A549 (cell line): ENCODE data around the gene F8A1.

Experiments
- CHD2 ChIP-seq: fragments of 150-350 bp; IDR thresholded peaks from 2 replicates; pipeline ENCODE4 v1.6.1; 2014; ENCODE audit warnings: low read length; ENCODE audit not compliant: partially characterized antibody
- EP300 ChIP-seq, 2 experiments: fragments of >200 bp; sonication (Bioruptor Twin); formaldehyde crosslinking; IDR thresholded peaks; 2 replicates in 1 of 2; 3 replicates in 1 of 2; pipeline ENCODE4 v1.6.1; 2016 to 2017
- FOSL2 ChIP-seq, 2 experiments: fragments of 450-650 bp in 1 of 2; fragments of >200 bp in 1 of 2; sonication (Bioruptor Twin) in 1 of 2; formaldehyde crosslinking; IDR thresholded peaks; 2 replicates each; pipeline versions ENCODE4 v1.5.0 to v1.6.1; 2016 to 2020; ENCODE audit warnings: mild to moderate bottlenecking in 1 of 2, moderate library complexity in 1 of 2
- FOXS1 ChIP-seq: fragments of 250-450 bp; sonication (Bioruptor Pico); IDR thresholded peaks from 2 replicates; pipeline ENCODE4 v1.5.0; 2020; ENCODE audit warnings: mild to moderate bottlenecking, moderate library complexity
- KDM1A ChIP-seq: fragments of 200-600 bp; sonication (generic); IDR thresholded peaks from 2 replicates; pipeline ENCODE4 v1.6.1; 2016; ENCODE audit warnings: low read depth, mild to moderate bottlenecking
- KDM5A ChIP-seq: fragments of 200-600 bp; sonication (generic); IDR thresholded peaks from 2 replicates; pipeline ENCODE4 v1.6.1; 2016; ENCODE audit warnings: antibody characterized with exemption, mild to moderate bottlenecking
- MYC ChIP-seq: IDR thresholded peaks from 2 replicates; pipeline ENCODE4 v1.6.1; 2012; ENCODE audit warnings: mild to moderate bottlenecking, inconsistent platforms, low read length, improper control_type of control experiment, borderline replicate concordance
- POLR2A ChIP-seq: IDR thresholded peaks from 2 replicates; pipeline ENCODE4 v1.6.1; 2012; ENCODE audit warnings: mild to moderate bottlenecking, low read length
- ZFP36 ChIP-seq: fragments of 450-650 bp; IDR thresholded peaks from 2 replicates; pipeline ENCODE4 v1.6.1; 2014; ENCODE audit warnings: borderline replicate concordance; ENCODE audit not compliant: partially characterized antibody
- TF ChIP-seq, protein P1 (sequence below): fragments of >200 bp; sonication (Bioruptor Twin); formaldehyde crosslinking; IDR thresholded peaks from 3 replicates; pipeline ENCODE4 v1.5.1; 2016
- TF ChIP-seq, protein P2 (sequence below): fragments of 200-600 bp; sonication (generic); IDR thresholded peaks from 2 replicates; pipeline ENCODE4 v1.6.1; 2016; ENCODE audit warnings: antibody characterized with exemption, mild to moderate bottlenecking, moderate library complexity
- TF ChIP-seq, protein P3 (sequence below): IDR thresholded peaks from 2 replicates; pipeline ENCODE4 v1.6.1; 2012
- TF ChIP-seq, protein P4 (sequence below): fragments of 250-450 bp; sonication (Bioruptor Pico); IDR thresholded peaks from 2 replicates; pipeline ENCODE4 v1.5.0; 2021; ENCODE audit warnings: mild to moderate bottlenecking, moderate library complexity, borderline replicate concordance

DNA sequence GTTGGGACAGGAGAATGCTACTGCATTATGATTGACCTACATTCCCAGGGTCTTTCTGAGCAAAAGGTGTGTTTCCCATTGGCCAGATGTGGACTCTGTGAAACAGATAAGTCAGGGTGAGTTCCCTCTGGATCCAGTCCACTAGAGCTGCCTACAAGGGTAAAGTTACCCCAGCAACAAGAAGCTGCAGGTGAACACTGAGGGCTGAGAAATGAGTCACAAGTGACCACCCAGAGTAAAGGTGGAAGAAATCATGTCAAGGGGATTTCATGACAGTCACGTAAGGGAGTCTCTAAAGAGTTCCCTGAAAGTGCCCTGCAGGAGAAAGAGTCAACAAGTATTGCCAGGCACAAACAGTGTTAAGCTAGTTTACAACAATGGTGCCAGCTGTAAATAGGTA lies 16.3 kb downstream of the F8A1 start:
- TF ChIP-seq, protein P1, sequence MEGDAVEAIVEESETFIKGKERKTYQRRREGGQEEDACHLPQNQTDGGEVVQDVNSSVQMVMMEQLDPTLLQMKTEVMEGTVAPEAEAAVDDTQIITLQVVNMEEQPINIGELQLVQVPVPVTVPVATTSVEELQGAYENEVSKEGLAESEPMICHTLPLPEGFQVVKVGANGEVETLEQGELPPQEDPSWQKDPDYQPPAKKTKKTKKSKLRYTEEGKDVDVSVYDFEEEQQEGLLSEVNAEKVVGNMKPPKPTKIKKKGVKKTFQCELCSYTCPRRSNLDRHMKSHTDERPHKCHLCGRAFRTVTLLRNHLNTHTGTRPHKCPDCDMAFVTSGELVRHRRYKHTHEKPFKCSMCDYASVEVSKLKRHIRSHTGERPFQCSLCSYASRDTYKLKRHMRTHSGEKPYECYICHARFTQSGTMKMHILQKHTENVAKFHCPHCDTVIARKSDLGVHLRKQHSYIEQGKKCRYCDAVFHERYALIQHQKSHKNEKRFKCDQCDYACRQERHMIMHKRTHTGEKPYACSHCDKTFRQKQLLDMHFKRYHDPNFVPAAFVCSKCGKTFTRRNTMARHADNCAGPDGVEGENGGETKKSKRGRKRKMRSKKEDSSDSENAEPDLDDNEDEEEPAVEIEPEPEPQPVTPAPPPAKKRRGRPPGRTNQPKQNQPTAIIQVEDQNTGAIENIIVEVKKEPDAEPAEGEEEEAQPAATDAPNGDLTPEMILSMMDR, result no peak
- TF ChIP-seq POLR2A (no peak), FOSL2 (IDR thresholded peaks at IDR 0.05) (no peak), FOSL2 (CRISPR knock-in tag; IDR thresholded peaks at IDR 0.05) (no peak), KDM5A (no peak), MYC (no peak), KDM1A (no peak), CHD2 (no peak), FOXS1 (no peak), ZFP36 (no peak), EP300 (IDR thresholded peaks at IDR 0.05) (no peak)
- TF ChIP-seq, protein P2, sequence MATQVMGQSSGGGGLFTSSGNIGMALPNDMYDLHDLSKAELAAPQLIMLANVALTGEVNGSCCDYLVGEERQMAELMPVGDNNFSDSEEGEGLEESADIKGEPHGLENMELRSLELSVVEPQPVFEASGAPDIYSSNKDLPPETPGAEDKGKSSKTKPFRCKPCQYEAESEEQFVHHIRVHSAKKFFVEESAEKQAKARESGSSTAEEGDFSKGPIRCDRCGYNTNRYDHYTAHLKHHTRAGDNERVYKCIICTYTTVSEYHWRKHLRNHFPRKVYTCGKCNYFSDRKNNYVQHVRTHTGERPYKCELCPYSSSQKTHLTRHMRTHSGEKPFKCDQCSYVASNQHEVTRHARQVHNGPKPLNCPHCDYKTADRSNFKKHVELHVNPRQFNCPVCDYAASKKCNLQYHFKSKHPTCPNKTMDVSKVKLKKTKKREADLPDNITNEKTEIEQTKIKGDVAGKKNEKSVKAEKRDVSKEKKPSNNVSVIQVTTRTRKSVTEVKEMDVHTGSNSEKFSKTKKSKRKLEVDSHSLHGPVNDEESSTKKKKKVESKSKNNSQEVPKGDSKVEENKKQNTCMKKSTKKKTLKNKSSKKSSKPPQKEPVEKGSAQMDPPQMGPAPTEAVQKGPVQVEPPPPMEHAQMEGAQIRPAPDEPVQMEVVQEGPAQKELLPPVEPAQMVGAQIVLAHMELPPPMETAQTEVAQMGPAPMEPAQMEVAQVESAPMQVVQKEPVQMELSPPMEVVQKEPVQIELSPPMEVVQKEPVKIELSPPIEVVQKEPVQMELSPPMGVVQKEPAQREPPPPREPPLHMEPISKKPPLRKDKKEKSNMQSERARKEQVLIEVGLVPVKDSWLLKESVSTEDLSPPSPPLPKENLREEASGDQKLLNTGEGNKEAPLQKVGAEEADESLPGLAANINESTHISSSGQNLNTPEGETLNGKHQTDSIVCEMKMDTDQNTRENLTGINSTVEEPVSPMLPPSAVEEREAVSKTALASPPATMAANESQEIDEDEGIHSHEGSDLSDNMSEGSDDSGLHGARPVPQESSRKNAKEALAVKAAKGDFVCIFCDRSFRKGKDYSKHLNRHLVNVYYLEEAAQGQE, result no peak
- TF ChIP-seq, protein P3, sequence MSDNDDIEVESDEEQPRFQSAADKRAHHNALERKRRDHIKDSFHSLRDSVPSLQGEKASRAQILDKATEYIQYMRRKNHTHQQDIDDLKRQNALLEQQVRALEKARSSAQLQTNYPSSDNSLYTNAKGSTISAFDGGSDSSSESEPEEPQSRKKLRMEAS, result no peak
- TF ChIP-seq, protein P4, sequence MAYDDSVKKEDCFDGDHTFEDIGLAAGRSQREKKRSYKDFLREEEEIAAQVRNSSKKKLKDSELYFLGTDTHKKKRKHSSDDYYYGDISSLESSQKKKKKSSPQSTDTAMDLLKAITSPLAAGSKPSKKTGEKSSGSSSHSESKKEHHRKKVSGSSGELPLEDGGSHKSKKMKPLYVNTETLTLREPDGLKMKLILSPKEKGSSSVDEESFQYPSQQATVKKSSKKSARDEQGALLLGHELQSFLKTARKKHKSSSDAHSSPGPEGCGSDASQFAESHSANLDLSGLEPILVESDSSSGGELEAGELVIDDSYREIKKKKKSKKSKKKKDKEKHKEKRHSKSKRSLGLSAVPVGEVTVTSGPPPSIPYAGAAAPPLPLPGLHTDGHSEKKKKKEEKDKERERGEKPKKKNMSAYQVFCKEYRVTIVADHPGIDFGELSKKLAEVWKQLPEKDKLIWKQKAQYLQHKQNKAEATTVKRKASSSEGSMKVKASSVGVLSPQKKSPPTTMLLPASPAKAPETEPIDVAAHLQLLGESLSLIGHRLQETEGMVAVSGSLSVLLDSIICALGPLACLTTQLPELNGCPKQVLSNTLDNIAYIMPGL (CRISPR knock-in tag), result no peak
